Tibial nerve (tissue), 4 donors: ENCODE results near the gene CACNG1.
"Not testable (repeated sequence)": the region's sequence is repeated elsewhere in the genome, so short reads cannot be mapped to it uniquely, and the experiment has no call there.

ENCODE experiments used
- EP300 ChIP-seq, 2 donors: sonication (generic); formaldehyde crosslinking; IDR thresholded peaks; one replicate each; pipeline ENCODE4 v1.6.1; 2017; ENCODE audit warnings: antibody characterized with exemption in 2 of 2, mild to moderate bottlenecking in 1 of 2
- TF ChIP-seq, protein P1 (sequence below), 5 experiments: fragments of 200-600 bp in 3 of 5; fragments of 450-650 bp in 2 of 5; sonication (generic) in 3 of 5; IDR thresholded peaks; one replicate each; pipeline ENCODE4 v1.5.1; 2016 to 2019; ENCODE audit warnings: antibody characterized with exemption in 5 of 5, mild to moderate bottlenecking in 3 of 5, moderate library complexity in 2 of 5

GRCh38 chr17:67095291-67095690 is 50.9 kb downstream of the CACNG1 start:
- TF ChIP-seq, protein P1, sequence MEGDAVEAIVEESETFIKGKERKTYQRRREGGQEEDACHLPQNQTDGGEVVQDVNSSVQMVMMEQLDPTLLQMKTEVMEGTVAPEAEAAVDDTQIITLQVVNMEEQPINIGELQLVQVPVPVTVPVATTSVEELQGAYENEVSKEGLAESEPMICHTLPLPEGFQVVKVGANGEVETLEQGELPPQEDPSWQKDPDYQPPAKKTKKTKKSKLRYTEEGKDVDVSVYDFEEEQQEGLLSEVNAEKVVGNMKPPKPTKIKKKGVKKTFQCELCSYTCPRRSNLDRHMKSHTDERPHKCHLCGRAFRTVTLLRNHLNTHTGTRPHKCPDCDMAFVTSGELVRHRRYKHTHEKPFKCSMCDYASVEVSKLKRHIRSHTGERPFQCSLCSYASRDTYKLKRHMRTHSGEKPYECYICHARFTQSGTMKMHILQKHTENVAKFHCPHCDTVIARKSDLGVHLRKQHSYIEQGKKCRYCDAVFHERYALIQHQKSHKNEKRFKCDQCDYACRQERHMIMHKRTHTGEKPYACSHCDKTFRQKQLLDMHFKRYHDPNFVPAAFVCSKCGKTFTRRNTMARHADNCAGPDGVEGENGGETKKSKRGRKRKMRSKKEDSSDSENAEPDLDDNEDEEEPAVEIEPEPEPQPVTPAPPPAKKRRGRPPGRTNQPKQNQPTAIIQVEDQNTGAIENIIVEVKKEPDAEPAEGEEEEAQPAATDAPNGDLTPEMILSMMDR (IDR thresholded peaks at IDR 0.05), result not testable (repeated sequence)
- peak in 1 of 2 donors; percentile 72 for TF ChIP-seq EP300 (IDR thresholded peaks at IDR 0.05)
